ENCODE data around the gene OPN1LW.
"Not testable (repeated sequence)": the region's sequence is repeated elsewhere in the genome, so short reads cannot be mapped to it uniquely, and the experiment has no call there.

OPN1LW gene

DNA sequence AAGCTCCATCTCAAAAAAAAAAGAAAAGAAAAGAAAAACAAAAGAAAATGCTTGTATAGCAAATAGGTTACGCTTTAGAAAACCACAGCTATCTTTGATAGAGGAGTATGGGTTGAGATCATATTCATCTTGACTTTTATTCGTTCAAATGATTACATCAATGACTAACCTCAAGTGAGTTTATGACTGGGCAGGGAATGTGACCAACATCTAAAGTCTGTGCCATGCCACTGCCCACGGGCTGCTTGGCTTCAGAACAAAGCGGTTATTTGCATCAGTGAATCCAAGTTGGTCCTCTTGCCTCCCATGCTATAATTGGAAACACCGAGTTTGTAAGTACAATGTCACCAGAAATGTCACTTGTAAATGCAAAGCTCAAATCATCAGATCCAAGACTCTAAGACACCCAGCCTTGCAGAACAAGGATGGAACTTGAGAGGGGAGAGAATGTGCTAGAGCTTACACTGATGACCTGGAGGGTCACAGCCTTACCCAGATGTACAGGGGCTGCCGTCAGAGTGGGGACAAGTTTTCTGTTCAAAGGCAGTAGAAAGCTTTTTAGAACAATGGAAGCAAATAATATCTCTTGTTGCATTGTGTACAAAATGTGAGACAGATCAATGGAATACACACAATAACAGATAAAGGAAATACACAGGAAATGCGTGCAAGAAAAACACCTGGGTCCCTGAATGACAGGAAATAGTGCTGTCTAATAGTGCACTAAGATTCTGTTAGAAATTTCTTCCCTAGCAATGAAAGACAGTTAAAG, 8.4 kb upstream of the OPN1LW start:
- no peak for DNase-seq

DNA sequence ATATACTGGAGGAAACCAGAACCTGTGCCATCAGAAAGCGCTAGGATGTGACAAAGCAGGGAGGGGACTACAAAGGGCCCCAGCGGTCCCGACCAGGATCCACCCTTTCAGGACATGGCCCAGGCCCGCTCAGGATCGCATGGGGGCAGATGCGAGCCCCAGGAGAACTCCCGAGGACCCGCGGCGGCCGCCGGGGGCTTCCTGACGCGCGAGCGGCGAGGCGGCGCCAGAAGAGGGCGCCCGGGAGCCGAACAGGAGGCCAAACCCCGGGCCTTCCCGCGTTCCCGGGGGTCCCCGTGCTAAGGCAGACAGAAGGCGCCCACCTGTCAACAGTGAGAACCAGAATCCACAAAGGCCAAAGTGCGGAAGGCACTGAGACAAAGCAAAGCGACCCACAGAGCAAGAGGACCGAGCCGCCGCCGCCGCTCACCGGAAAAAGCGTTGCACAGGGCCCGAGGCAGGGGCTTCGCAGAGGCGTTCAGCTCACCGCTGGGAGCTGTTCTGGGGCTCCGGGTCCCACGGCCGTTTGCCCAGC, 7.3 kb upstream of the OPN1LW start:
- DNase-seq = peak; percentile 47

- DNase-seq = no peak
Observed at GRCh38 chrX:154138857-154139256, 5.2 kb upstream of the OPN1LW start.

- DNase-seq = no peak
Observed at GRCh38 chrX:154140206-154140605, 3.8 kb upstream of the OPN1LW start.

DNA sequence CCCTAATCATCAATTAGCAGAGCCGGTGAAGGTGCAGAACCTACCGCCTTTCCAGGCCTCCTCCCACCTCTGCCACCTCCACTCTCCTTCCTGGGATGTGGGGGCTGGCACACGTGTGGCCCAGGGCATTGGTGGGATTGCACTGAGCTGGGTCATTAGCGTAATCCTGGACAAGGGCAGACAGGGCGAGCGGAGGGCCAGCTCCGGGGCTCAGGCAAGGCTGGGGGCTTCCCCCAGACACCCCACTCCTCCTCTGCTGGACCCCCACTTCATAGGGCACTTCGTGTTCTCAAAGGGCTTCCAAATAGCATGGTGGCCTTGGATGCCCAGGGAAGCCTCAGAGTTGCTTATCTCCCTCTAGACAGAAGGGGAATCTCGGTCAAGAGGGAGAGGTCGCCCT, 3.3 kb upstream of the OPN1LW start:
- no peak for DNase-seq

GRCh38 chrX:154142386-154142785, 1.7 kb upstream of the OPN1LW start:
- no peak for DNase-seq

DNA sequence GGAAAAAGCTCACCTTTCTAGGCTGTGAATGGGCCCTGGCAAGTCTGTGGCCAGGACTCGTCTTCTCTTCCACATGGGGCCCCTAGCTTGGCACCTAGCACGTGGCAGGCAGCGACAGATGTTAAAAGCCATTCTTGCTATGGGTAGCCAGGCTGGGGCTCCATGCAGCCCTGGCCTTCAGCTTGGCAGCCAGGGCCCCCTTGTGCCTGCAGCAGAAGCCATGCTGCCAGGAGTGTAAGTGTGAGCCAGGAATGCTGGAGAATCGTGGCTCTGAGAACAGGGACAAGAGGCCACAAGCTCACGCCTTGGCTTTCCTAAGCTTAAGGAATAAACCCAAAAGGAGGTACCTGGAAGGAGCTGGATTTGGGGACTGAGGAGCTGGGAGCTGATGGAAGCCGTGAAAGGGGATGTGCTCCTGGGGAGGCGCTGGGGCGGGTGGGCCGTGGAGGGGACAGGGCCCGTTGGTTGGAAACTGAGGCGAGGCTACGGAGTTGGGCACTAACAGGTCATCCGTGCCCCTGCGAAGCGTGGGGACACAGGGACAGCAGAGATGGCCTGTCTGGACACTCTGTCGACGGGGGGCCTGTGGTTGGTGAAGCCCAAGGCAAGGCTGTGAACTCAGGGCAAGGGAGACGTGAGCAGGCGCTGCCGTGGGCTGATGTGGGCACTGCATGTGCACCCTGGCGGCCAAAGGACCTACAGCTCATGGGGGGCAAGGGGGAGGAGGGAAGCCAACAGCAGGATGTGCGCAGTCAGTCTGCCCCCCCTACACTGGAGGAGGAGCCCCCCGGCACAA, 895 bp upstream of the OPN1LW start:
- no peak for DNase-seq

GRCh38 chrX:154151030-154151429, 7.0 kb downstream of the OPN1LW start:
- DNase-seq = not testable (repeated sequence)

GRCh38 chrX:154156221-154156620, 12.2 kb downstream of the OPN1LW start:
- DNase-seq = not testable (repeated sequence)

DNA sequence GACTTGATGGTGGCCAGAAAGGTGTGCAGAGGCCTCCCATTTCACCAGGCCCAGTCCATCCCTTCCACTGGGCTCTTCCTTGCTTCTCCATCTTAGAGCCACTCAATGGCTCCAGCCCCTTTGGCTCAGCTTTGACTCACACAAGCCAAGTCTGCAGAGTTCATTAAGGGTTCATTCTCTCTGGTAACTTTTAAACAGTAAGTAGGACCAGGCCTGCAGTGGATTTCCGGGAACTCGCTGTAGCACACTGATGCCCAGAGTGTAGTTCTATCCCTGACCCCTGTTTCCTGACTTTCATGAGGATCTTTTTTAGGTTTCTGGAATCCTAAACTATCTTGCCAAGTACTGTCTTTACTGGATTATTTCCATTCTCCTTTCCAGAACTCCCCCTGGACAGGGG, 13.2 kb downstream of the OPN1LW start:
- DNase-seq = not testable (repeated sequence)

DNA sequence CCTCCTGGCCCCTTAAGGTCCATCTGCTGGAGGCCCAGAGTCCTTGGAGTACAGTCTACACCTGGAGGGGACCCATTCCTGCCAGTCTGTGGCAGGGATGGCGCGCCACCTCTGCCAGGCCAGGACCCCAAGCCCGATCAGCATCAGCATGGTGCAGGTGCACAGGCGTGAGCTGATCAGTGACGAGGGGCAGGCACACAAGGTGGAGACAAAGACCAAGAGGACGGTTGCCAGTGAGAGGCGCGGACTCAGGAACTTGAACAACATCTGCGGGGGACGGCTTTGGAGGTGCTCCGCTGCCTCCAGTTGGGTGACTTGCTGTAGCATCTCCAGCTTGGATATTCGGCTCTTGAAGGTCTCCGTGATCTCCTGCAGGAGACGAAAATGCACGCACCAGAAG, 15.3 kb downstream of the OPN1LW start:
- not testable (repeated sequence) for DNase-seq

GRCh38 chrX:154164902-154165301, 20.9 kb downstream of the OPN1LW start:
- not testable (repeated sequence) for DNase-seq

GRCh38 chrX:154168384-154168783, 24.3 kb downstream of the OPN1LW start:
- DNase-seq = not testable (repeated sequence)

GRCh38 chrX:154172535-154172943, 28.5 kb downstream of the OPN1LW start:
- DNase-seq = not testable (repeated sequence)

GRCh38 chrX:154174356-154174755, 30.3 kb downstream of the OPN1LW start:
- DNase-seq = not testable (repeated sequence)

DNA sequence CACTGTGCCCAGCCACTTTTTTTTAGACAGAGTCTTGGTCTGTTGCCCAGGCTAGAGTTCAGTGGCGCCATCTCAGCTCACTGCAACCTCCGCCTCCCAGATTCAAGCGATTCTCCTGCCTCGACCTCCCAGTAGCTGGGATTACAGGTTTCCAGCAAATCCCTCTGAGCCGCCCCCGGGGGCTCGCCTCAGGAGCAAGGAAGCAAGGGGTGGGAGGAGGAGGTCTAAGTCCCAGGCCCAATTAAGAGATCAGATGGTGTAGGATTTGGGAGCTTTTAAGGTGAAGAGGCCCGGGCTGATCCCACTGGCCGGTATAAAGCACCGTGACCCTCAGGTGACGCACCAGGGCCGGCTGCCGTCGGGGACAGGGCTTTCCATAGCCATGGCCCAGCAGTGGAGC, 38.3 kb downstream of the OPN1LW start, which contains the start of gene OPN1MW:
Gene OPN1MW (plus strand): TSS at position 301 of the 400 bp plus-strand sequence. CDS start 82 bp downstream, at position 383.
- not testable (repeated sequence) for DNase-seq

DNA sequence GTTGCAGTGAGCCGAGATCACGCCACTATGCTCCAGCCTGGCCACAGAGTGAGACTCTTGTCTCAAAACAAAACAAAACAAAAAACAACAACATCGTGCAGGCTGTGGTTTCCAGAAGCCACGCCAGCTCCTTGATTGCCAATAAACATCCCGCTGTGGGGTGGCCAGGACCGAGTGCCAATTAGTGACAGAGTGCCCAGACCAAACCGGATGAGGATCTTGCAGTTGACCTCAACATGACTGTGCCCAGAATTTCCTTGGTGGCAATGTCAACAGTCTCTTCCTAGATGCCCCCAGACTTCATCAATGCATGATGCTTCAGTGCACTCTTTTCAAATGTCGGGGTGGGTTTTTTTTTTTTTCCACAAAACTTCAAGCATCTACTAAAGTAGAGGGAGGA, 39.8 kb downstream of the OPN1LW start:
- DNase-seq = not testable (repeated sequence)

- DNase-seq = not testable (repeated sequence)
Observed at GRCh38 chrX:154192846-154193245, 48.8 kb downstream of the OPN1LW start.

- not testable (repeated sequence) for DNase-seq
Observed at GRCh38 chrX:154194316-154194715, 50.3 kb downstream of the OPN1LW start.

- DNase-seq = not testable (repeated sequence)
Observed at GRCh38 chrX:154196466-154196865, 52.4 kb downstream of the OPN1LW start.

All from GDM1 (cell line).